GM21447 (cell line): ENCODE results near the gene EPS8L2.
A peak's percentile ranks its signal among the peaks of the same experiment; 100 is the strongest.
"Not testable (repeated sequence)": the region's sequence is repeated elsewhere in the genome, so short reads cannot be mapped to it uniquely, and the experiment has no call there.

Source experiments
- ATAC-seq: cut with Tn5 transposase; IDR thresholded peaks from one replicate; pipeline ENCODE4 v1.9.1; 2021; ENCODE audit not compliant: unreplicated experiment

The EPS8L2 gene

GRCh38 chr11:724778-725386 is 18.9 kb downstream of the EPS8L2 start:
- ATAC-seq = no peak

GRCh38 chr11:725624-726202 is 19.7 kb downstream of the EPS8L2 start:
- no peak for ATAC-seq

- ATAC-seq = no peak
Measured at GRCh38 chr11:726278-727220, 20.5 kb downstream of the EPS8L2 start.

DNA sequence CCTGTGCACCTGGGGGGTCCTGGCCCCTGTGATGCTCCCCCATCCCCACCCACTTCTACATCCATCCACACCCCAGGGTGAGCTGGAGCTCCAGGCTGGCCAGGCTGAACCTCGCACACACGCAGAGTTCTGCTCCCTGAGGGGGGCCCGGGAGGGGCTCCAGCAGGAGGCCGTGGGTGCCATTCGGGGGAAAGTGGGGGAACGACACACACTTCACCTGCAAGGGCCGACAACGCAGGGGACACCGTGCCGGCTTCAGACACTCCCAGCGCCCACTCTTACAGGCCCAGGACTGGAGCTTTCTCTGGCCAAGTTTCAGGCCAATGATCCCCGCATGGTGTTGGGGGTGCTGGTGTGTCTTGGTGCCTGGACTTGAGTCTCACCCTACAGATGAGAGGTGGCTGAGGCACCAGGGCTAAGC is 21.3 kb downstream of the EPS8L2 start:
- no peak for ATAC-seq

- peak; percentile 39 for ATAC-seq
Measured at GRCh38 chr11:727859-728748, 22.1 kb downstream of the EPS8L2 start.

DNA sequence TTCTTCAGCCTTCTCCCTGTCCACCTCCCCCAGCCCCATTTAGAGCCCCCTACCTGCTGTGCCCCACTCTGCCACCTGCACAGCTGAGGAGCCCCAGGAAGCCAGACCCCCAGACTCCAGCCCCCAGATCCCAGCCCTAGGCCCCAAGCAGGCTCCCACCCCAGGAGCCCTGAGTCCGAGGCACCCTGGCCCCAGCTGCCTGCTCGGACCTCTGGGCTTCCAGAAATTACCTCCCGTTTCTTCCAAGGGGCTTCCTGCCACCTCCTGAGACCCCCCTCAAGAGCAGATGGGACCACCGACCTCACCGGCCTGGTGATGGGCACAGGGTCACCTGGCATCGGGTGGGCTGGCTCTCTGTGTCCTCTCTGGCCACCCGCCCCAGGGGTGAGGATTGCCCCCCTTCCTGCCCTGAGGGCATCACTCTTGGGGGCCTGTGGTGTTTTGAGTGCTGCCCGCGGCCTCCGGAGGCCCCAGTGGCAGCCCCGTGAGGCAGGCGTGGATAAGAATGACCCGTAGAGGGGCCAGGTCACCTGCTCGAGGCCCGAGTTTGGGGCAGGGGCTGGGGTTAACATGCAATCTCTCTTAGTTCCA is 23.0 kb downstream of the EPS8L2 start:
- no peak for ATAC-seq

GRCh38 chr11:729492-730074 is 23.6 kb downstream of the EPS8L2 start:
- no peak for ATAC-seq

DNA sequence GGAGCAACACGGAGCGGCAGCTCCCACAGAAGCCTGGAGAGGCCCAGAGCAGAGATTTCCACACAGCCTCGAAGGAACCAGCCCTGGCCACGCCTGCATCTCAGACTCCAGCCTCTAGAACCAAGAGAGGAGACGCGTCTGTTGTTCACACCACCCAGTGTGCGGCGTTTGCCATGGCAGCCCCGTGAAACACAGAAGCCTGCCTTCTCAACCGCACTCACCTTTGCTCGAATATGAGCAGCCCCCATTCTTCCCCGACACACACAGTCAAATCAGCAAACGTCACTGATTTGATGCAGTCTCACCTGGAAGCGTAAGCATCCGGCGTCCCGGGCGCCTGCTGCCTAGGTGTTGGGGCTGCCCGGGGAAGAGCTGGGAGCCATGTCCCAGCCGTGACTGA is 27.0 kb downstream of the EPS8L2 start:
- ATAC-seq = no peak

DNA sequence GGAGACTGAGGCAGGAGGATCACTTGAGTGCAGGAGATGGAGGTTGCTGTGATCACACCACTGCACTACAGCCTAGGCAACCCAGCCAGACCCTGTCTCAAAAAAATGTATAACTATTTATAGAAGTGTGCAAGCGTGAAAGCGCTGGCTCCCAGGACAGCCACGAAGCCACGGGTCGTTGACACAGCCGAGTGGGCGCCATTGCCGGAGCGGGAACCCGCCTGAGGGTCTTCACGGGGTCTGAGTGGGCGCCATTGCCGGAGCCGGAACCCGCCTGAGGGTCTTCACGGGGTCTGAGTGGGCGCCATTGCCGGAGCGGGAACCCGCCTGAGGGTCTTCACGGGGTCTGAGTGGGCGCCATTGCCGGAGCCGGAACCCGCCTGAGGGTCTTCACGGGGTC is 28.5 kb downstream of the EPS8L2 start:
- ATAC-seq = not testable (repeated sequence)

- no peak for ATAC-seq
Measured at GRCh38 chr11:737366-737765, 31.3 kb downstream of the EPS8L2 start.

- not testable (repeated sequence) for ATAC-seq
Measured at GRCh38 chr11:737899-738298, 31.9 kb downstream of the EPS8L2 start.

GRCh38 chr11:742156-742546 is 36.1 kb downstream of the EPS8L2 start:
- no peak for ATAC-seq

GRCh38 chr11:742571-743201 is 36.7 kb downstream of the EPS8L2 start:
- ATAC-seq = no peak

DNA sequence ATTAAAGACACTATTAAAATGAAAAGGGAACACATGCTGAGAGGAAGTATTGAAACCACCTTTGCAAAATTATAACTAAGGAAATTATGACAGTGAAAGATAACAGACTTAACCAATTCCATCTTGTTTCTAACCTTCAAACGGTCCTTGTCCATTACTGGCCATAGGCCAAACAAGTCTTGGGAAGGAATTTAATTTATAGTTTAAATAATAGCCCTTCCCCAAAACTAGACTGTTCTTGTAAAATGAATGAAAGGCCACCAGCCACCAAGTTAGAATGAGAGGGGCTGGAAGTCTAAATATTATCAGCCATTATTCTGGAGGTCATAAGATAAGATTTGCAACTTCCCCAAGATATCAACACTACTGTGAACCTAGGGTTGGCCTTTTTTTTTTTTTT is 39.4 kb downstream of the EPS8L2 start:
- ATAC-seq = no peak

GRCh38 chr11:746289-747157 is 40.5 kb downstream of the EPS8L2 start:
- ATAC-seq = peak; percentile 30

DNA sequence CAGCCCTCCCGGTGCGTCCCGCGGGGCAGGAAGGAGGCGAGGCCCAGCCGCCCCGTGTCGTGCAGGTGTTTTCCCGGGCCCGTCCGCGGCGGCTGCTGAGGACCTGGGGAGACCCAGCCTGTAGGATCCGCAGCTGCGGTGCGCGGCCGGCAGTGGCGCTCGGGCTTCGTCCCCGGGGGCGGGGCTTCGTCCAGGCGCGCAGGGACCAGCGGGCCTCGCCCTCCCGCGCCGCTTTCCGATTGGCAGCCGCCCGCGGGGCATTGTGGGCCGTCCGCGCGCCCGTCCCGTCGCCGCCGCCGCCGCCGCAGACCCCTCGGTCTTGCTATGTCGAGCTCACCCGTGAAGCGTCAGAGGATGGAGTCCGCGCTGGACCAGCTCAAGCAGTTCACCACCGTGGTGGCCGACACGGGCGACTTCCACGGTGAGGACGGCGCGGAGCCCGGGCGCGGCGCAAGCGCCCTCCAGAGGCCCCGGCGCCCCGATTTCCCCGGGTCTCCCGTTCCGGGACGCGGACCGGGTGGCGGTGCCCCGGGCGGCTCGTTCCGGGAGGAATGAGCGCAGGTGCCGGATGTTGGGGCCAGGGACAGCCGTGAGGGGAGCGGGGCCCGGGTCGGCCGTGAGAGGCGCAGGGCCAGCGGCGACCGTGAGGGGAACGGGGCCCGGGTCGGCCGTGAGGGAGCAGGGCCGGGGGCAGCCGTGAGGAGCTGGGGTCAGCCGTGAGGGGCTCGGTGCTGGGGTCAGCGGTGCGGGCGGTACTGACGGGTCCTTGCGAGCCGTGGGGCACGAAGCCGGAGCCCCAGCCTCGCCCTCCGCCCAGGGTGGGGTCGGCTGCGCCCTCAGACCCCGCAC is 41.4 kb downstream of the EPS8L2 start, which contains the start of gene TALDO1:
TSS of gene TALDO1 (plus strand) at position 307 of the 849 bp plus-strand sequence. CDS start at position 325, 18 bp downstream.
- peak; percentile 81 for ATAC-seq

DNA sequence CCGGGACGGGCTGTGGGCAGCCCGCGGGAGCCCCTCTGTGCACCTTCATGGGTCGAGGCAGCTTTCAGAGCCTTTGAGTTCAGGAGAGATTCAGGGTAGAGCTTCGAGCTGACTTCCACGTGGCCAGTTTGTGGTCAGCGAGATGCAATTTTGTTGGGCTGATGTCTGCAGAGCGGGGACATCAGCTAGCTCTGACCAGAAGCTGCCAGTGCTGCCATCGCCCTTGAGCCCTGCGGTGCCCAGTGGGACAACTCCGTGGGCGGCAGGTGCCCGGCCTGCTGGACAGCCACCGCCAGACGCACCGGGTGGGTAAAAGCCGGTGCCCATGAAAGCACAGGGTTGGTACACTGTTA is 42.0 kb downstream of the EPS8L2 start:
- no peak for ATAC-seq

- ATAC-seq = no peak
Measured at GRCh38 chr11:749731-750130, 43.7 kb downstream of the EPS8L2 start.
